Thoracic aorta (tissue), 2 donors: ENCODE results near the gene DMXL2. TPM values are rescaled to one million over a fixed set of nuclear protein-coding genes. Genes with fewer than 3 reads are reported as not detected.
A peak's percentile ranks its signal among the peaks of the same experiment; 100 is the strongest.

ENCODE experiments used
- ATAC-seq: fragments of 150-250 bp; one replicate; pipeline ENCODE4 v1.8.0; 2017; ENCODE audit warnings: low read depth; ENCODE audit not compliant: insufficient number of reproducible peaks, low FRiP score
- DNase-seq: peaks from one replicate; pipeline ENCODE4 v3.0.0-alpha.2; 2020; ENCODE audit warnings: low spot score
- H3K27ac ChIP-seq, 2 donors: fragments of 200-600 bp; sonication (generic); 1 replicate in 1 of 2; 2 replicates in 1 of 2; pipeline ENCODE4 v1.5.1; 2016; ENCODE audit warnings: mild to moderate bottlenecking in 2 of 2, moderate library complexity in 2 of 2
- H3K27me3 ChIP-seq: fragments of 200-600 bp; sonication (generic); replicated peaks from 2 replicates; pipeline ENCODE4 v1.6.0; 2016; ENCODE audit warnings: mild to moderate bottlenecking; ENCODE audit not compliant: insufficient read depth
- H3K36me3 ChIP-seq: fragments of 200-600 bp; sonication (generic); one replicate; pipeline ENCODE4 v1.5.1; 2016
- H3K4me1 ChIP-seq, 2 donors: fragments of 200-600 bp; sonication (generic); 1 replicate in 1 of 2; 2 replicates in 1 of 2; pipeline versions ENCODE4 v1.5.1 to v1.6.0; 2016; ENCODE audit warnings: low read depth in 2 of 2, mild to moderate bottlenecking in 1 of 2; ENCODE audit not compliant: control insufficient read depth in 1 of 2
- H3K4me3 ChIP-seq: fragments of 200-600 bp; sonication (generic); 2 replicates; pipeline ENCODE4 v1.5.1; 2016; ENCODE audit warnings: mild to moderate bottlenecking
- H3K9me3 ChIP-seq: fragments of 200-600 bp; sonication (generic); 2 replicates; pipeline ENCODE4 v1.5.1; 2016
- total RNA-seq, 2 donors: library from RNA; depleted of rRNA; stranded (reverse); fragments of >200 nt; gene quantifications; one replicate each; pipeline versions ENCODE4 v1.1.0 to v1.2.3, GENCODE V29; 2016
- TF ChIP-seq, protein P1 (sequence below): fragments of 200-600 bp; sonication (generic); IDR thresholded peaks from one replicate; pipeline ENCODE4 v1.5.1; 2019; ENCODE audit warnings: antibody characterized with exemption

The DMXL2 gene
- total RNA-seq, 2 donors from 2014 or later = 20.3 to 45.9 TPM

GRCh38 chr15:51533672-51534398, 88.7 kb downstream of the DMXL2 start:
- DNase-seq = no peak
- Histone ChIP-seq H3K4me1 (no peaks in the 10 kb centered on the region), H3K4me3 (no peak overlapping the region), H3K9me3 (peaks cover 5% of the 10 kb centered on the region), H3K27me3 (no peaks in the 10 kb centered on the region), H3K36me3 (no peaks in the 10 kb centered on the region), H3K27ac (no peak overlapping the region)
- TF ChIP-seq, protein P1, sequence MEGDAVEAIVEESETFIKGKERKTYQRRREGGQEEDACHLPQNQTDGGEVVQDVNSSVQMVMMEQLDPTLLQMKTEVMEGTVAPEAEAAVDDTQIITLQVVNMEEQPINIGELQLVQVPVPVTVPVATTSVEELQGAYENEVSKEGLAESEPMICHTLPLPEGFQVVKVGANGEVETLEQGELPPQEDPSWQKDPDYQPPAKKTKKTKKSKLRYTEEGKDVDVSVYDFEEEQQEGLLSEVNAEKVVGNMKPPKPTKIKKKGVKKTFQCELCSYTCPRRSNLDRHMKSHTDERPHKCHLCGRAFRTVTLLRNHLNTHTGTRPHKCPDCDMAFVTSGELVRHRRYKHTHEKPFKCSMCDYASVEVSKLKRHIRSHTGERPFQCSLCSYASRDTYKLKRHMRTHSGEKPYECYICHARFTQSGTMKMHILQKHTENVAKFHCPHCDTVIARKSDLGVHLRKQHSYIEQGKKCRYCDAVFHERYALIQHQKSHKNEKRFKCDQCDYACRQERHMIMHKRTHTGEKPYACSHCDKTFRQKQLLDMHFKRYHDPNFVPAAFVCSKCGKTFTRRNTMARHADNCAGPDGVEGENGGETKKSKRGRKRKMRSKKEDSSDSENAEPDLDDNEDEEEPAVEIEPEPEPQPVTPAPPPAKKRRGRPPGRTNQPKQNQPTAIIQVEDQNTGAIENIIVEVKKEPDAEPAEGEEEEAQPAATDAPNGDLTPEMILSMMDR = no peak
- no peak for ATAC-seq

GRCh38 chr15:51526955-51527354, 95.6 kb downstream of the DMXL2 start:
- ATAC-seq = no peak
- no peaks in the 10 kb centered on the region for H3K27me3 ChIP-seq
- H3K27ac ChIP-seq = no peak overlapping the region
- TF ChIP-seq, protein P1 = no peak
- DNase-seq = no peak
- no peaks in the 10 kb centered on the region for H3K36me3 ChIP-seq
- H3K4me3 ChIP-seq = no peak overlapping the region
- peaks cover 5% of the 10 kb centered on the region for H3K9me3 ChIP-seq
- peaks cover 0 to 25% of the 10 kb centered on the region in 2 donors for H3K4me1 ChIP-seq

- DNase-seq (no peak), ATAC-seq (peak; percentile 13)
- H3K4me1 ChIP-seq = peaks cover 0 to 25% of the 10 kb centered on the region in 2 donors
- peak overlapping the region; percentile 53 to 63 for H3K27ac ChIP-seq
- H3K4me3 ChIP-seq = no peak overlapping the region
- H3K27me3 ChIP-seq = no peaks in the 10 kb centered on the region
- TF ChIP-seq, protein P1 = no peak
- H3K36me3 ChIP-seq = no peaks in the 10 kb centered on the region
- no peaks in the 10 kb centered on the region for H3K9me3 ChIP-seq
Observed at GRCh38 chr15:51524376-51524775, 98.2 kb downstream of the DMXL2 start.

DNA sequence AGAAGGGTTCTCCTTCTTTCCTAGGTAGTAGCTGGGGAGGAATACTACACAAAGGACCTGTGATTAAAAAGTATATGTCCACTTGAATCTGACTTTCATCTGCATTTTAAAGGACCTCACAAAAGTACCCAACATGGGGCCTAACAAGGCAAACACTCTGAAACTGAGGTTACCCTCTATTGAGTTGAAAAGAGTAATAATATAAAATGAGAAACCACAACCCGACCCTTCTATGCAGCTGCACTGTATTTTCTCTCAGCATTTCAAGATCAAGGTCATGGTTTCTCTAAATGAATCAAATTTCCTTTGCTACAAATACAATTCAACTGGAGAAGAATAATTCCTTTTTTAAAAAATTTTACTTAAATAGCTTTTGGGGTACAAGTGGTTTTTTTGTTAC, 106.3 kb downstream of the DMXL2 start:
- H3K27me3 ChIP-seq = no peaks in the 10 kb centered on the region
- H3K4me1 ChIP-seq = peaks cover 0 to 7% of the 10 kb centered on the region in 2 donors
- no peak overlapping the region for H3K27ac ChIP-seq
- TF ChIP-seq, protein P1 = no peak
- DNase-seq (no peak), ATAC-seq (no peak)
- H3K9me3 ChIP-seq = no peaks in the 10 kb centered on the region
- H3K36me3 ChIP-seq = no peaks in the 10 kb centered on the region
- H3K4me3 ChIP-seq = no peak overlapping the region

DNA sequence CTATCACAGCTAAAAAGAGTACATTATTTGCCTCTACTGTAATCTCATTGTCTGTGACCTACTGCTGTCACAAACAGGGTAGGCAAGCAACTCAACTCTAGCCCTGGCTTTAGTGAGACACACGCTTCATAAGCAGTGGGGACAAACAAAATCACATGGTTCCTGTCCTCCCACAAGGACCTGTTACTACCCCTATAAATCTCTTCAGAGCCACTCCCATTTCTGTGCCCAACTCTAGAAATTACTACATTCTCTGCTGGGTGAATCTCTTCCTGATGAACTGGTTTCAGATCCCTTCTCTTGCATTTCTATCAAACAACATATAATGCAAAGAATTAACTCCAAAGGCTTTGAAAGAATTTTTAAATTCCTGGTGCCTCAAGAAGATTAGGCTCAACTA, 117.3 kb downstream of the DMXL2 start:
- no peak for ATAC-seq
- Histone ChIP-seq H3K9me3 (no peaks in the 10 kb centered on the region), H3K4me3 (no peak overlapping the region), H3K27me3 (no peaks in the 10 kb centered on the region), H3K4me1 (no peaks in the 10 kb centered on the region), H3K36me3 (no peaks in the 10 kb centered on the region), H3K27ac (no peak overlapping the region)
- DNase-seq = no peak
- TF ChIP-seq, protein P1 = no peak
